Prostate gland (tissue), 2 donors: ENCODE data around the gene RAB4A. TPM values are rescaled to one million over a fixed set of nuclear protein-coding genes. Genes with fewer than 3 reads are reported as not detected.

Experiments
- DNase-seq: peaks from one replicate; pipeline ENCODE4 v3.0.0-alpha.2; 2019; ENCODE audit warnings: low spot score
- H3K27ac ChIP-seq, 2 donors: fragments of 200-600 bp; sonication (generic); 2 replicates each; pipeline ENCODE4 v1.5.1; 2017 to 2019
- H3K27me3 ChIP-seq: fragments of 200-600 bp; sonication (generic); replicated peaks from 2 replicates; pipeline ENCODE4 v1.5.1; 2019; ENCODE audit not compliant: insufficient read depth
- H3K36me3 ChIP-seq, 2 donors: fragments of 200-600 bp; sonication (generic); 1 replicate in 1 of 2; 2 replicates in 1 of 2; pipeline versions ENCODE4 v1.5.1 to v1.8.1; 2017 to 2019
- H3K4me1 ChIP-seq: fragments of 200-600 bp; sonication (generic); replicated peaks from 2 replicates; pipeline ENCODE4 v1.5.1; 2019
- H3K4me3 ChIP-seq, 2 donors: fragments of 200-600 bp; sonication (generic); 2 replicates each; pipeline ENCODE4 v1.5.1; 2017 to 2019
- H3K9me3 ChIP-seq: fragments of 200-600 bp; sonication (generic); 2 replicates; pipeline ENCODE4 v1.5.1; 2017
- CTCF ChIP-seq, 4 experiments: fragments of 200-600 bp in 2 of 4; fragments of 450-650 bp in 2 of 4; sonication (generic) in 2 of 4; IDR thresholded peaks; 1 replicate in 3 of 4; 2 replicates in 1 of 4; pipeline ENCODE4 v1.5.1; 2016 to 2019; ENCODE audit warnings: antibody characterized with exemption in 4 of 4, mild to moderate bottlenecking in 2 of 4, moderate library complexity in 2 of 4
- POLR2A ChIP-seq: fragments of 450-650 bp; IDR thresholded peaks from one replicate; pipeline ENCODE4 v1.6.1; 2016; ENCODE audit warnings: antibody characterized with exemption, mild to moderate bottlenecking
- POLR2AphosphoS5 ChIP-seq: sonication (generic); formaldehyde crosslinking; IDR thresholded peaks from one replicate; pipeline ENCODE4 v1.6.1; 2017; ENCODE audit warnings: antibody characterized with exemption
- WGBS: methylation state at CpG from one replicate; pipeline ENCODE4 v1.1.5; 2018; 5-methylcytosine and 5-hydroxymethylcytosine counted together
- intact Hi-C: fragments of 100-400 bp; cut with DNase I; formaldehyde crosslinking; loops from one replicate; pipeline ENCODE4 v1.14.2; 2022
- total RNA-seq, 2 donors: library from RNA; depleted of rRNA; stranded (reverse); fragments of >200 nt; gene quantifications; one replicate each; pipeline ENCODE4 v1.1.0, GENCODE V29; 2016

The RAB4A gene
- total RNA-seq, 2 donors from 2014 or later, result 53.6 to 106 TPM

DNA sequence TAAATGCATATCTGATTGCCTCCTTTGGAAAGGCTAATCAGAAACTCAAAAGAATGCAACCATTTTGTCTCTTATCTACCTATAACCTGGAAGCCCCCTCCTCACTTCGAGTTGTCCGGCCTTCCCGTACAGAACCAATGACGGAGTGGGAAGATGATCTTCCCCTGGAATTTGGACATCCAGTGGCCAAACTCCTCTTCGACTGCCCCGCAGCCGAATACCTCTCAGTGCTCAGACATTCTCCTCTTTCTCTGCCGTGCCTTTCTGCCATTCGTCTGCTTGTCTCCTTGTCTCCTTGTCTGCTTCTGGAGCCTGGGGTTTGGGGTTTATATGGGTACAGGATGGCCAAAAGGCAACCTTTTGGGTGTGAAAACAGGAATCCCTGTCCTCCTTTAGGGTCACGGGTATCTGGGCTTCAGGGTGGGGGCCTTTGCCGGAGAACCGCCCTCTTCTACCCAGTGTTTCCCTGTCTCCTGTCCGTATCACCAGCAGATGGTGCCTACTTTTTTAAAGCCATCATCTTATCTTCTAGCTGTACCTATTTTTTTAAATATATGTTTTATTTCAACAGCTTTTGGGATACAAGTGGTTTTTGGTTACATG lies 35.9 kb upstream of the RAB4A start:
- no peaks in the 10 kb centered on the region for H3K9me3 ChIP-seq
- WGBS, result 95% methylated on average over 13 of the region's 13 CpGs
- no peaks in the 10 kb centered on the region for H3K36me3 ChIP-seq
- H3K4me3 ChIP-seq, result no peak overlapping the region
- no peak for DNase-seq
- intact Hi-C loops, result no loop called here
- H3K27ac ChIP-seq, result no peak overlapping the region
- no peak for TF ChIP-seq CTCF (IDR thresholded peaks at IDR 0.05)
- TF ChIP-seq POLR2A, result no peak
- no peak for TF ChIP-seq POLR2AphosphoS5
- H3K27me3 ChIP-seq, result no peaks in the 10 kb centered on the region
- peaks cover 11% of the 10 kb centered on the region for H3K4me1 ChIP-seq

DNA sequence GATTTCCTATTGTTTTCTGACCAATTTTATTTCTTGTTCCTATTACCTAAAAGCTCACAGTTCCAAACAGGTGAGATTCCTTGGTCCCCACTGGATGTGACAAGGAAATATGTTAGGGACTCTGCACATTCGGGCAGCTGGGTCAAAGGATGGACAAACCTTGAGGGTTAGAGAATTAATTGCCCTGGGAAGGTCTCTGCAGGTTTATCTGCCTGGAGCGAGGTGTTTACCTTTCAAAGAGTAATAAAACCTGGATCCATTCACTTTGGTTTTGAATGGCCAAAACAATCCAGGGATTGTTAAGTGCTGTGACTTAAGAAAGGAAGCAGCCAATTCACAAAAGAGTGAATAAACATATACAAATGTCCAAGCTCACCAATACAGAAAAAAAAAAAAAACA lies 33.6 kb upstream of the RAB4A start:
- H3K27me3 ChIP-seq, result no peaks in the 10 kb centered on the region
- WGBS, result 26% methylated on average over 2 of the region's 2 CpGs
- TF ChIP-seq POLR2AphosphoS5 (no peak), POLR2A (no peak), CTCF (IDR thresholded peaks at IDR 0.05) (no peak)
- intact Hi-C loops, result no loop called here
- H3K27ac ChIP-seq, result no peak overlapping the region
- H3K4me1 ChIP-seq, result no peaks in the 10 kb centered on the region
- no peaks in the 10 kb centered on the region for H3K9me3 ChIP-seq
- no peak overlapping the region for H3K4me3 ChIP-seq
- no peak for DNase-seq
- H3K36me3 ChIP-seq, result no peaks in the 10 kb centered on the region

DNA sequence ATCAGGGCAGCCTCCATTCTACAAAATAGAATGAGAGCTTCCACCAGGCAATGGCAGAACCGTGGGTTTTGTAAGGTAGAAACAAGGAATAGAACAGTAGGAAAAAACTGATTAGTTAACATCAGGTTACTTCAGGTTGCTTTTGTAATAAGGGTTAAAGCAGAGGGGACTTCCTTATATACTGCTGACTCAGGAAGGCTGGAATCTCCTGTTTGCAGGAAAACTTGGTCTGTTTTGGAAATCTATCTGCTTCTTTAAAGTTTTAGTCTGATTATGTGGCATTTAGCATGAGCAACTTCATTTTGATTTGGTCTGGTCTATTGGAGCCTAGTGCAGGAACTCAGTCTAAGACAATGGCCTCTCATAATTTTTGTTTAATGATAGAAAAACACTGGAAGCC lies 32.7 kb upstream of the RAB4A start:
- no peak for TF ChIP-seq CTCF (IDR thresholded peaks at IDR 0.05)
- no peak for TF ChIP-seq POLR2A
- no peak for TF ChIP-seq POLR2AphosphoS5
- no peaks in the 10 kb centered on the region for H3K36me3 ChIP-seq
- no peak overlapping the region for H3K4me3 ChIP-seq
- no peaks in the 10 kb centered on the region for H3K4me1 ChIP-seq
- DNase-seq, result no peak
- H3K27me3 ChIP-seq, result no peaks in the 10 kb centered on the region
- peak overlapping the region in 1 of 2 donors; percentile 30 for H3K27ac ChIP-seq
- no peaks in the 10 kb centered on the region for H3K9me3 ChIP-seq
- intact Hi-C loops, result no loop called here
- 57% methylated on average over 1 of the region's 1 CpG for WGBS

GRCh38 chr1:229238674-229239415 lies 32.1 kb upstream of the RAB4A start:
- peak; percentile 54 for DNase-seq
- intact Hi-C loops, result no loop called here
- H3K36me3 ChIP-seq, result no peaks in the 10 kb centered on the region
- peak overlapping the region in 1 of 2 donors; percentile 30 for H3K27ac ChIP-seq
- no peaks in the 10 kb centered on the region for H3K4me1 ChIP-seq
- H3K4me3 ChIP-seq, result no peak overlapping the region
- WGBS, result 45% methylated on average over 6 of the region's 6 CpGs
- no peaks in the 10 kb centered on the region for H3K9me3 ChIP-seq
- TF ChIP-seq POLR2A (no peak), POLR2AphosphoS5 (no peak), CTCF (IDR thresholded peaks at IDR 0.05) (no peak)
- H3K27me3 ChIP-seq, result no peaks in the 10 kb centered on the region

- TF ChIP-seq POLR2A (no peak), CTCF (IDR thresholded peaks at IDR 0.05) (no peak), POLR2AphosphoS5 (no peak)
- H3K4me3 ChIP-seq, result no peak overlapping the region
- H3K9me3 ChIP-seq, result no peaks in the 10 kb centered on the region
- intact Hi-C loops, result no loop called here
- no peak for DNase-seq
- no peaks in the 10 kb centered on the region for H3K36me3 ChIP-seq
- H3K27ac ChIP-seq, result no peak overlapping the region
- no peaks in the 10 kb centered on the region for H3K4me1 ChIP-seq
- WGBS, result 92% methylated on average over 3 of the region's 3 CpGs
- H3K27me3 ChIP-seq, result no peaks in the 10 kb centered on the region
These were observed 30.4 kb upstream of the RAB4A start for GRCh38 chr1:229240532-229240931.
